Right lobe of liver (tissue), 4 donors: Measurements from ENCODE around the gene GPI.

ENCODE experiments used
- CTCF ChIP-seq, 4 donors: fragments of 200-600 bp in 3 of 4; fragments of 450-650 bp in 1 of 4; IDR thresholded peaks; one replicate each; pipeline versions ENCODE4 v1.5.1 to v1.8.0; 2016 to 2022; ENCODE audit warnings: antibody characterized with exemption in 4 of 4, mild to moderate bottlenecking in 2 of 4
- POLR2A ChIP-seq: fragments of 450-650 bp; IDR thresholded peaks from one replicate; pipeline ENCODE4 v1.6.1; 2017; ENCODE audit warnings: antibody characterized with exemption, mild to moderate bottlenecking
- donor health status: DM: no; HTN: no; CAD: no.
- donor health status: DM: no; HTN: no; CAD: no.
- donor health status: DM: no; HTN: yes; CAD: no.

GRCh38 chr19:34325981-34326787 is 38.8 kb upstream of the GPI start:
- TF ChIP-seq CTCF (IDR thresholded peaks at IDR 0.05) (no peak), POLR2A (no peak)
